ENCODE data around the gene GRIA4.

GRCh38 chr11:105635466-105635865 is 25.6 kb downstream of the GRIA4 start:
- TF ChIP-seq, protein P1, sequence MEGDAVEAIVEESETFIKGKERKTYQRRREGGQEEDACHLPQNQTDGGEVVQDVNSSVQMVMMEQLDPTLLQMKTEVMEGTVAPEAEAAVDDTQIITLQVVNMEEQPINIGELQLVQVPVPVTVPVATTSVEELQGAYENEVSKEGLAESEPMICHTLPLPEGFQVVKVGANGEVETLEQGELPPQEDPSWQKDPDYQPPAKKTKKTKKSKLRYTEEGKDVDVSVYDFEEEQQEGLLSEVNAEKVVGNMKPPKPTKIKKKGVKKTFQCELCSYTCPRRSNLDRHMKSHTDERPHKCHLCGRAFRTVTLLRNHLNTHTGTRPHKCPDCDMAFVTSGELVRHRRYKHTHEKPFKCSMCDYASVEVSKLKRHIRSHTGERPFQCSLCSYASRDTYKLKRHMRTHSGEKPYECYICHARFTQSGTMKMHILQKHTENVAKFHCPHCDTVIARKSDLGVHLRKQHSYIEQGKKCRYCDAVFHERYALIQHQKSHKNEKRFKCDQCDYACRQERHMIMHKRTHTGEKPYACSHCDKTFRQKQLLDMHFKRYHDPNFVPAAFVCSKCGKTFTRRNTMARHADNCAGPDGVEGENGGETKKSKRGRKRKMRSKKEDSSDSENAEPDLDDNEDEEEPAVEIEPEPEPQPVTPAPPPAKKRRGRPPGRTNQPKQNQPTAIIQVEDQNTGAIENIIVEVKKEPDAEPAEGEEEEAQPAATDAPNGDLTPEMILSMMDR (conservative IDR thresholded peaks at IDR 0.05; ENCODE audit: low read depth, low read length), result no peak
- TF ChIP-seq EZH2 (IDR thresholded peaks at IDR 0.05; ENCODE audit: borderline replicate concordance, low read depth, low read length, poor library complexity, severe bottlenecking), result no peak

Data from A673 (cell line).